HG03280 (cell line): Measurements from ENCODE around the gene RPS4Y1.

Experiments
- ATAC-seq: cut with Tn5 transposase; IDR thresholded peaks from one replicate; pipeline ENCODE4 v1.9.1; 2021; ENCODE audit warnings: mild to moderate bottlenecking, moderate library complexity; ENCODE audit not compliant: unreplicated experiment

The RPS4Y1 gene

GRCh38 chrY:2874211-2874610 lies 32.8 kb downstream of the RPS4Y1 start:
- no peak for ATAC-seq

GRCh38 chrY:2883561-2883960 lies 42.2 kb downstream of the RPS4Y1 start:
- ATAC-seq = no peak

GRCh38 chrY:2885880-2886279 lies 44.5 kb downstream of the RPS4Y1 start:
- no peak for ATAC-seq

GRCh38 chrY:2887386-2887785 lies 46.0 kb downstream of the RPS4Y1 start:
- ATAC-seq = no peak

GRCh38 chrY:2887955-2888354 lies 46.6 kb downstream of the RPS4Y1 start:
- ATAC-seq = peak; percentile 83

GRCh38 chrY:2893471-2893870 lies 52.1 kb downstream of the RPS4Y1 start:
- ATAC-seq = no peak

GRCh38 chrY:2896050-2896449 lies 54.6 kb downstream of the RPS4Y1 start:
- ATAC-seq = no peak

GRCh38 chrY:2907356-2907755 lies 66.0 kb downstream of the RPS4Y1 start:
- no peak for ATAC-seq

- peak; percentile 69 for ATAC-seq
Measured at GRCh38 chrY:2913066-2913815, 71.8 kb downstream of the RPS4Y1 start.
